ENCODE results near the gene CEP126.

- TF ChIP-seq PRDM1 (tag by site-specific recombination; IDR thresholded peaks at IDR 0.05) (no peak), ZBTB1 (tag by site-specific recombination; IDR thresholded peaks at IDR 0.05) (no peak), ZNF311 (tag by site-specific recombination; IDR thresholded peaks at IDR 0.05; ENCODE audit: borderline replicate concordance) (no peak), YY1 (tag by site-specific recombination; IDR thresholded peaks at IDR 0.05) (no peak), ZNF394 (tag by site-specific recombination; IDR thresholded peaks at IDR 0.05; ENCODE audit: borderline replicate concordance) (no peak), ZSCAN4 (tag by site-specific recombination; IDR thresholded peaks at IDR 0.05) (no peak), ZNF544 (tag by site-specific recombination; IDR thresholded peaks at IDR 0.05) (no peak)
- TF ChIP-seq, protein P1, sequence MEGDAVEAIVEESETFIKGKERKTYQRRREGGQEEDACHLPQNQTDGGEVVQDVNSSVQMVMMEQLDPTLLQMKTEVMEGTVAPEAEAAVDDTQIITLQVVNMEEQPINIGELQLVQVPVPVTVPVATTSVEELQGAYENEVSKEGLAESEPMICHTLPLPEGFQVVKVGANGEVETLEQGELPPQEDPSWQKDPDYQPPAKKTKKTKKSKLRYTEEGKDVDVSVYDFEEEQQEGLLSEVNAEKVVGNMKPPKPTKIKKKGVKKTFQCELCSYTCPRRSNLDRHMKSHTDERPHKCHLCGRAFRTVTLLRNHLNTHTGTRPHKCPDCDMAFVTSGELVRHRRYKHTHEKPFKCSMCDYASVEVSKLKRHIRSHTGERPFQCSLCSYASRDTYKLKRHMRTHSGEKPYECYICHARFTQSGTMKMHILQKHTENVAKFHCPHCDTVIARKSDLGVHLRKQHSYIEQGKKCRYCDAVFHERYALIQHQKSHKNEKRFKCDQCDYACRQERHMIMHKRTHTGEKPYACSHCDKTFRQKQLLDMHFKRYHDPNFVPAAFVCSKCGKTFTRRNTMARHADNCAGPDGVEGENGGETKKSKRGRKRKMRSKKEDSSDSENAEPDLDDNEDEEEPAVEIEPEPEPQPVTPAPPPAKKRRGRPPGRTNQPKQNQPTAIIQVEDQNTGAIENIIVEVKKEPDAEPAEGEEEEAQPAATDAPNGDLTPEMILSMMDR (tag by site-specific recombination; IDR thresholded peaks at IDR 0.05), result no peak
- TF ChIP-seq, protein P2, sequence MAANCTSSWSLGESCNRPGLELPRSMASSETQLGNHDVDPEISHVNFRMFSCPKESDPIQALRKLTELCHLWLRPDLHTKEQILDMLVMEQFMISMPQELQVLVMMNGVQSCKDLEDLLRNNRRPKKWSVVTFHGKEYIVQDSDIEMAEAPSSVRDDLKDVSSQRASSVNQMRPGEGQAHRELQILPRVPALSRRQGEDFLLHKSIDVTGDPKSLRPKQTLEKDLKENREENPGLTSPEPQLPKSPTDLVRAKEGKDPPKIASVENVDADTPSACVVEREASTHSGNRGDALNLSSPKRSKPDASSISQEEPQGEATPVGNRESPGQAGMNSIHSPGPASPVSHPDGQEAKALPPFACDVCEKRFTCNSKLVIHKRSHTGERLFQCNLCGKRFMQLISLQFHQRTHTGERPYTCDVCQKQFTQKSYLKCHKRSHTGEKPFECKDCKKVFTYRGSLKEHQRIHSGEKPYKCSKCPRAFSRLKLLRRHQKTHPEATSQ (tag by site-specific recombination; IDR thresholded peaks at IDR 0.05), result no peak
Observed at GRCh38 chr11:102012946-102013345, 98.1 kb downstream of the CEP126 start.

Data from HEK293 (cell line).